SK-N-SH (cell line): ENCODE results near the gene ZSCAN2. TPM values are rescaled to one million over a fixed set of nuclear protein-coding genes. Genes with fewer than 3 reads are reported as not detected.

Source experiments
- CTCF ChIA-PET: fragments of 300-600, 350-600 bp; formaldehyde crosslinking; extraction: SDS; loops from one replicate; lab custom pipeline; 2021; lab: Yijun Ruan, JAX
- POLR2A ChIA-PET: fragments of 350-600 bp; sonication (Branson Sonifier 250); formaldehyde crosslinking; extraction: SDS; loops from one replicate; lab custom pipeline; 2020; ENCODE audit warnings: antibody characterized with exemption, inconsistent platforms; lab: Yijun Ruan, JAX
- DNase-seq: peaks from one replicate; pipeline ENCODE4 v3.0.0; 2012
- H2AFZ ChIP-seq: fragments of 200-600 bp; sonication (generic); 2 replicates; pipeline ENCODE4 v1.8.1; 2016; ENCODE audit warnings: antibody characterized with exemption, mild to moderate bottlenecking, low read depth
- H3F3A ChIP-seq: fragments of 200-600 bp; sonication (generic); replicated peaks from 2 replicates; pipeline ENCODE3; 2016; ENCODE audit warnings: antibody characterized with exemption, mild to moderate bottlenecking; ENCODE audit not compliant: insufficient read depth
- H3K27ac ChIP-seq, 2 experiments: fragments of 200-500 bp in 1 of 2; fragments of 200-600 bp in 1 of 2; sonication (Bioruptor generic) in 1 of 2; sonication (generic), shearing (Covaris generic) in 1 of 2; 2 replicates each; pipeline versions ENCODE4 v1.5.1 to v1.6.1; 2014 to 2016; ENCODE audit warnings: low read depth in 2 of 2, inconsistent platforms in 1 of 2, low read length in 1 of 2, mild to moderate bottlenecking in 1 of 2, mixed read lengths in 1 of 2
- H3K27me3 ChIP-seq: fragments of 200-600 bp; sonication (generic), shearing (Covaris generic); 2 replicates; pipeline ENCODE4 v1.6.1; 2016; ENCODE audit warnings: mixed run types; ENCODE audit not compliant: insufficient read depth
- H3K36me3 ChIP-seq, 2 experiments: fragments of 200-500 bp in 1 of 2; fragments of 200-600 bp in 1 of 2; sonication (Bioruptor generic) in 1 of 2; sonication (generic) in 1 of 2; replicated peaks in 1 of 2; 2 replicates each; pipeline versions ENCODE3 to v1.5.1; 2014 to 2016; ENCODE audit warnings: low read length in 1 of 2, mild to moderate bottlenecking in 1 of 2; ENCODE audit not compliant: insufficient read depth in 2 of 2, control insufficient read depth in 1 of 2
- H3K4me1 ChIP-seq, 2 experiments: fragments of 200-500 bp in 1 of 2; fragments of 200-600 bp in 1 of 2; sonication (Bioruptor generic) in 1 of 2; sonication (generic), shearing (Covaris generic) in 1 of 2; 2 replicates each; pipeline versions ENCODE4 v1.5.1 to v1.6.1; 2014 to 2016; ENCODE audit warnings: low read depth in 1 of 2, low read length in 1 of 2, mixed run types in 1 of 2; ENCODE audit not compliant: insufficient read depth in 2 of 2, control insufficient read depth in 1 of 2
- H3K4me2 ChIP-seq: fragments of 200-600 bp; sonication (generic), shearing (Covaris generic); 2 replicates; pipeline ENCODE4 v1.6.1; 2017; ENCODE audit warnings: mixed run types
- H3K4me3 ChIP-seq, 2 experiments: fragments of 200-500 bp in 1 of 2; fragments of 200-600 bp in 1 of 2; sonication (Bioruptor generic) in 1 of 2; sonication (generic), shearing (Covaris generic) in 1 of 2; 2 replicates each; pipeline versions ENCODE4 v1.5.1 to v1.8.1; 2014 to 2016; ENCODE audit warnings: low read depth in 2 of 2, inconsistent platforms in 1 of 2, low read length in 1 of 2, mild to moderate bottlenecking in 1 of 2, mixed read lengths in 1 of 2, moderate library complexity in 1 of 2
- H3K79me2 ChIP-seq: fragments of 200-600 bp; sonication (generic); 2 replicates; pipeline ENCODE4 v1.8.1; 2017; ENCODE audit warnings: mild to moderate bottlenecking; ENCODE audit not compliant: insufficient read depth
- H3K9ac ChIP-seq: fragments of 200-600 bp; sonication (generic); 2 replicates; pipeline ENCODE4 v1.6.1; 2017; ENCODE audit warnings: mixed run types
- H3K9me2 ChIP-seq: fragments of 200-600 bp; sonication (generic); 2 replicates; pipeline ENCODE4 v1.6.1; 2017; ENCODE audit warnings: mixed run types
- H3K9me3 ChIP-seq: fragments of 200-600 bp; sonication (generic); 2 replicates; pipeline ENCODE4 v1.6.1; 2017; ENCODE audit warnings: mixed run types, mild to moderate bottlenecking, moderate library complexity
- H4K20me1 ChIP-seq: fragments of 200-600 bp; sonication (generic); 2 replicates; pipeline ENCODE4 v1.6.1; 2017; ENCODE audit warnings: mild to moderate bottlenecking, mixed run types; ENCODE audit not compliant: insufficient read depth
- FOSL2 ChIP-seq: IDR thresholded peaks from 2 replicates; pipeline ENCODE4 v1.4.0; 2012; ENCODE audit warnings: low read depth, mild to moderate bottlenecking, moderate library complexity, borderline replicate concordance
- FOXJ3 ChIP-seq: sonication (generic); formaldehyde crosslinking; IDR thresholded peaks from 2 replicates; pipeline ENCODE4 v1.5.1; 2020; ENCODE audit warnings: mild to moderate bottlenecking, missing genetic modification reagents
- FOXM1 ChIP-seq: IDR thresholded peaks from 2 replicates; pipeline ENCODE4 v1.4.0; 2012; ENCODE audit warnings: low read depth, mild to moderate bottlenecking
- MEF2A ChIP-seq: IDR thresholded peaks from 2 replicates; pipeline ENCODE4 v1.4.0; 2012; ENCODE audit warnings: low read depth, borderline replicate concordance
- NRF1 ChIP-seq: IDR thresholded peaks from 2 replicates; pipeline ENCODE4 v1.6.1; 2012; ENCODE audit warnings: low read depth, mild to moderate bottlenecking, low read length
- RFX5 ChIP-seq: IDR thresholded peaks from 2 replicates; pipeline ENCODE4 v1.6.1; 2012; ENCODE audit warnings: mild to moderate bottlenecking, improper control_type of control experiment, low read length
- RXRA ChIP-seq: IDR thresholded peaks from 2 replicates; pipeline ENCODE4 v1.4.0; 2012; ENCODE audit warnings: low read depth, mild to moderate bottlenecking, borderline replicate concordance
- TEAD4 ChIP-seq: IDR thresholded peaks from 2 replicates; pipeline ENCODE4 v1.4.0; 2012; ENCODE audit warnings: mild to moderate bottlenecking, borderline replicate concordance; ENCODE audit not compliant: insufficient read depth
- USF1 ChIP-seq: IDR thresholded peaks from 2 replicates; pipeline ENCODE4 v1.4.0; 2012; ENCODE audit warnings: low read depth, borderline replicate concordance
- YY1 ChIP-seq: IDR thresholded peaks from 2 replicates; pipeline ENCODE4 v1.4.0; 2012; ENCODE audit warnings: low read depth, mild to moderate bottlenecking
- ZBTB33 ChIP-seq: IDR thresholded peaks from 2 replicates; pipeline ENCODE4 v1.4.0; 2012; ENCODE audit warnings: low read depth, borderline replicate concordance
- WGBS: methylation state at CpG from one replicate; pipeline ENCODE4 v1.1.6; 2017; ENCODE audit warnings: low lambda C conversion rate; 5-methylcytosine and 5-hydroxymethylcytosine counted together
- polyA plus RNA-seq, 3 experiments: library from polyadenylated mRNA; depleted of rRNA; stranded (reverse); fragments of >200 nt; gene quantifications; 2 replicates each; pipeline ENCODE4 v1.2.3, GENCODE V29; 2012
- TF ChIP-seq, protein P1 (sequence below): IDR thresholded peaks from 2 replicates; pipeline ENCODE4 v1.6.1; 2012; ENCODE audit warnings: mild to moderate bottlenecking, low read depth, low read length, moderate library complexity

ZSCAN2 gene
- polyA plus RNA-seq, 1 of the 3 experiments (the other 2 are of a cell fraction), result 22.0 TPM

DNA sequence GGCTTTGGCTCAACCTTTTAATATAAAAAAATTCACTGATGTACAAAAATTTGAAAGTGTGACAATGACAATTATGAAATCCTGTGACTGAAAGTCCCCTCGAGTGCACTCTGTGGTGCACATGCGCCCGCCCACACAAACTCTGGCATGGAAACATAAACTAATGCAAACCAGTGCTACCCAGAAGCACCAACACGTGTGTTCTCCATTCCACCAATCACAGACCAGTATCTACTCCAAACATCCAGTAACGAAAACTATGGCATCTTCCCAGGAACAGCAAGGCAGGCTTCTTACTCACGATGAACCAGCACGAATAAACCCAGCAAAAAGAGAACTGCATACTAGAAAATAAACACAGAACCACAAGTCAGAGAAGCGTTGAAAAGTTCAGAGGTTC, 68.9 kb downstream of the ZSCAN2 start:
- ChIA-PET POLR2A (no interaction called here), CTCF (interaction anchor here (1.1 to 1.6 kb wide), 2 partner anchors 12 to 259 kb away, joined by 3 to 4 read pairs; no protein-coding TSS in a partner anchor)
- no peak overlapping the region for H3K9ac ChIP-seq
- H3K4me3 ChIP-seq, result no peak overlapping the region
- no peaks in the 10 kb centered on the region for H3K27me3 ChIP-seq
- TF ChIP-seq FOSL2 (no peak), NRF1 (no peak), MEF2A (no peak), FOXJ3 (CRISPR knock-in tag) (no peak), TEAD4 (no peak), RXRA (no peak), ZBTB33 (no peak), FOXM1 (no peak), USF1 (no peak), YY1 (no peak), RFX5 (no peak)
- TF ChIP-seq, protein P1, sequence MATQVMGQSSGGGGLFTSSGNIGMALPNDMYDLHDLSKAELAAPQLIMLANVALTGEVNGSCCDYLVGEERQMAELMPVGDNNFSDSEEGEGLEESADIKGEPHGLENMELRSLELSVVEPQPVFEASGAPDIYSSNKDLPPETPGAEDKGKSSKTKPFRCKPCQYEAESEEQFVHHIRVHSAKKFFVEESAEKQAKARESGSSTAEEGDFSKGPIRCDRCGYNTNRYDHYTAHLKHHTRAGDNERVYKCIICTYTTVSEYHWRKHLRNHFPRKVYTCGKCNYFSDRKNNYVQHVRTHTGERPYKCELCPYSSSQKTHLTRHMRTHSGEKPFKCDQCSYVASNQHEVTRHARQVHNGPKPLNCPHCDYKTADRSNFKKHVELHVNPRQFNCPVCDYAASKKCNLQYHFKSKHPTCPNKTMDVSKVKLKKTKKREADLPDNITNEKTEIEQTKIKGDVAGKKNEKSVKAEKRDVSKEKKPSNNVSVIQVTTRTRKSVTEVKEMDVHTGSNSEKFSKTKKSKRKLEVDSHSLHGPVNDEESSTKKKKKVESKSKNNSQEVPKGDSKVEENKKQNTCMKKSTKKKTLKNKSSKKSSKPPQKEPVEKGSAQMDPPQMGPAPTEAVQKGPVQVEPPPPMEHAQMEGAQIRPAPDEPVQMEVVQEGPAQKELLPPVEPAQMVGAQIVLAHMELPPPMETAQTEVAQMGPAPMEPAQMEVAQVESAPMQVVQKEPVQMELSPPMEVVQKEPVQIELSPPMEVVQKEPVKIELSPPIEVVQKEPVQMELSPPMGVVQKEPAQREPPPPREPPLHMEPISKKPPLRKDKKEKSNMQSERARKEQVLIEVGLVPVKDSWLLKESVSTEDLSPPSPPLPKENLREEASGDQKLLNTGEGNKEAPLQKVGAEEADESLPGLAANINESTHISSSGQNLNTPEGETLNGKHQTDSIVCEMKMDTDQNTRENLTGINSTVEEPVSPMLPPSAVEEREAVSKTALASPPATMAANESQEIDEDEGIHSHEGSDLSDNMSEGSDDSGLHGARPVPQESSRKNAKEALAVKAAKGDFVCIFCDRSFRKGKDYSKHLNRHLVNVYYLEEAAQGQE, result no peak
- peaks cover 9% of the 10 kb centered on the region for H3K79me2 ChIP-seq
- H4K20me1 ChIP-seq, result no peaks in the 10 kb centered on the region
- peaks cover 45 to 53% of the 10 kb centered on the region in 2 experiments for H3K36me3 ChIP-seq
- H3K9me2 ChIP-seq, result no peaks in the 10 kb centered on the region
- H3K4me1 ChIP-seq, result peaks cover 5 to 9% of the 10 kb centered on the region in 2 experiments; a peak in 2 of 4 replicates
- H3F3A ChIP-seq, result peaks cover 37% of the 10 kb centered on the region
- 87% methylated on average over 8 of the region's 8 CpGs for WGBS
- DNase-seq, result no peak
- no peak overlapping the region for H3K4me2 ChIP-seq
- peak overlapping the region in 1 of 2 experiments; percentile 51; a peak in 2 of 4 replicates for H3K27ac ChIP-seq
- H3K9me3 ChIP-seq, result no peaks in the 10 kb centered on the region
- H2AFZ ChIP-seq, result no peak overlapping the region
